GM21447 (cell line): ENCODE results near the gene NMD3.

Experiments used
- ATAC-seq: cut with Tn5 transposase; IDR thresholded peaks from one replicate; pipeline ENCODE4 v1.9.1; 2021; ENCODE audit not compliant: unreplicated experiment

NMD3 gene

DNA sequence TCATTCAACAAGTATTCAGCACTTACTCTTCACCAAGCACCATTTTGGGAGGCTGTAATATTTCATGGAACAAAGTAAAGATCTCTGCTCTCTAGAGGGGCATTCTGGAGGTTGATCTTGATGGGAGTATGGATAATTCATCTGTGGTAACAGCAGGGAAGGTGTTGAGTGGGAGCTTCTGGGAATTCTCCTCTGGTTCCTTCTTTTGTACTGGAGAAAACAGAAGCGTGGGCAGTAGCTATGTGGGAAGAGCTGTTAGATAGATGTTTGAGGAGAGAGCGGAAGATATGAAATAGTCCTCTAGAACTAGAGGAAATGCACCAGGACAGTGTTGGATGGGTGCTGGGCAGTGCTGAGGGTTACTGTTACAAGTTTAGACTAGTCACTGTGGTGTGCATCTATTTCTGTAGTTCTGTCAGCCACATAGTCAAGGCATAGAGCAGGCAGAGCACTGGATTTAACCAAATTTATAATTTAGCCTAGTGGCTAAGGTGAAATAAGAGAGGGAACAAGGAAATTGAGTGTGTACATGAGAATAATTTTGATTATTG lies 9.6 kb downstream of the NMD3 start:
- no peak for ATAC-seq

DNA sequence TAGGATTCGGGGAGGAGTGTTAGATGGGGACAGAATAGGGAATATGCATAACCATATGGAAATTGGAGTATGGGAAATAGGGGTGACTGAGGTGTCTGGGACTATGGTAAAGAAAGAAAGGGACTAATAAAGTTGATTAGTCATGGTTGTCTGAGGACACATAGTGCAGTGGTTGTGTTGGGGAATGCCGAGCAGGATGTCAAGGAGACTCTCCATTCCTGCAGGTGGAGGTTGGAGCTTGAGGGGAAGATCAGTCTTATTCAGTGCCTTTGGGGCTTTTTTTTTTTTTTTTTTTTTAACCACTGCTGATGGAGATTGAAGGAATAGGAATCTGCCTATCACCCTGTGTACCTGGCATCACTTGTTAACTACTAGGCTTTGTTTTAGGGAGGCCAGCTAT lies 10.8 kb downstream of the NMD3 start:
- no peak for ATAC-seq

DNA sequence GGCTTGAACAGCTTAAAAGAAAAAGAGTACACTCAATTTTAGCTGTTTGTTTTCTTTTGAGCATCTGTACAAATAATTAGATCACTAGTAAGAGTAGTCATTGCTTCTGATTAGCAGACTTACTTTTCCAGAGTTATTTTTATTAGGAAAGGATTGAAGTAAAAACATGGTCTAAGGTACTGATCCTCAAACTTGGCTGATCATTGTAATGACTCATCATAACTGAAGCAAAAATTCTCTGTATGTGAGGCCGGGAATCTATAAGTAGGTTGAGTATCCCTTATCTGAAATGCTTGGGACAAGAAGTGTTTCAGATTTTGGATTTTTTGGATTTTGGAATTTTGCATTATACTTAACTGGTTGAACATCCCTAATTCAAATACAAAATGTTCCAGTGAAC lies 12.4 kb downstream of the NMD3 start:
- ATAC-seq: no peak

DNA sequence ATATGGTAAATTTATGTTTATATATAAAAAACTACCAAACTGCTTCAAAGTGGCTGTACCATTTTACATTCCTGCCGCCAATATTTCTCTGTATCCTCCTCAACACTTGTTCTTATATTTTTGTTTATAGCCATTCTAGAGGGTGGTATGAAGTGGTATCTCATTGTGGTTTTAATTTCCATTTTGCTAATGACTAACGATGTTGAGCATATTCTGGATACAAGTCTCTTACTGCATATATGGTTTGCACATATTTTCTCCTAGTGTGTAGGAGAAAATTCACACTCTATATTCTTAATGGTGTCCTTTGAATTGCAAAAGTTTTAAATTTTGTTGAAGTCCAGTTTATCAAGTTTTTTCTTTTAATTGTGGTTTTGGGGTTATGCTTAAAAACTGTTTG lies 15.1 kb downstream of the NMD3 start:
- no peak for ATAC-seq

DNA sequence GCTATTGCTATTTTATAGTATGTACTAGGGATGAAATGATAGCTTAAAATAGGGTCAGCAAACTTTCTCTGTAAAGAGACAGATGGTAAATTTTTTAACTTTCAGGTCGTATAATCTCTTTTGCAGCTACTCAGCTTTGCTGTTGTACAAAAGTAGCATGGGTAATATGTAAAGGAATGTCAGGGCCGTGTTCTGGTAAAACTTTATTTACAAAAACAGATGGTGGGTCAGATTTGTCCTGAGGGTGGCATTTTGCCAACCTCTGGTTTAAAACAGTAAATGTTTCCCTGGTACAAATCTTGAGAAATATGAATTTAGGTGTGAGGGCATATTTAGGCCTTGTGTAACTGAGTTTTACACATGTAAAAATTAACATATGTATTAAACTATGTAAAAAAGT lies 18.6 kb downstream of the NMD3 start:
- no peak for ATAC-seq

- no peak for ATAC-seq
Observed at GRCh38 chr3:161244538-161244937, 23.4 kb downstream of the NMD3 start.

DNA sequence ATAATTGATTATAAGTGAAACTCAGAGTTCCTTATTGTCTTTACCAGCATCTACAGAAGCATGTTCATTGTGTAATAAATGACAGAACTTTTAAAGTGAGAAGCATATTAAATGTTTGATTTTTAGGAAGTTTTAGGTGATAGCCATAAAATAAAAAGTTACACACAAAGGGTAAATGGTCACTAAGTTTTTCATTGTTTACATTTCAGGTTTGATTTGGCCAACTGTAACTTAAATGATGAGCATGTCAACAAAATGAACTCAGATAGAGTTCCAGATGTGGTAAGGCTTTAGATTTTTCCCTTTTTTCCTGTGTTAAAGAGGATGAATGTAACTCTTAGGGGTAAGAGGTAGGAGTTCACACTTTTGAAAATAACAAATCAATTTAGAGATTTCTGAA lies 25.9 kb downstream of the NMD3 start:
- no peak for ATAC-seq

DNA sequence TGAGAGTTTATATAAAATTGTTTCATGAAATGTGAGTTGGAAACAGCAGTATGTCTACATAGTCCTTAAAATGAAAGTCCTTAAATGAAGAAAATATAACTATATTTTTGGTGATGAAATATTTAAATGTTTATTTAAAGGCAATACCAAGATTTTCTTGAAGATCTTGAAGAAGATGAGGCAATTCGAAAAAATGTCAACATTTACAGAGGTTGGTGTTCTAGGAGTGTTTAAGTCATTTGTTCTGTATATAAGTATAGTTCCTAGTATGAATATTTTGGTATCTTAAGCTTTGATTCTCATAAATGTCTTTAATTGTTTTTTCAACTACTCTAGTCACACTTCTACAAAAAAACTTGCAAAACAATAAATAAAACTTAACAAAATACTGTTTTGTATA lies 29.0 kb downstream of the NMD3 start:
- ATAC-seq: no peak

GRCh38 chr3:161251716-161252115 lies 30.6 kb downstream of the NMD3 start:
- no peak for ATAC-seq

GRCh38 chr3:161252143-161252542 lies 31.0 kb downstream of the NMD3 start:
- no peak for ATAC-seq

DNA sequence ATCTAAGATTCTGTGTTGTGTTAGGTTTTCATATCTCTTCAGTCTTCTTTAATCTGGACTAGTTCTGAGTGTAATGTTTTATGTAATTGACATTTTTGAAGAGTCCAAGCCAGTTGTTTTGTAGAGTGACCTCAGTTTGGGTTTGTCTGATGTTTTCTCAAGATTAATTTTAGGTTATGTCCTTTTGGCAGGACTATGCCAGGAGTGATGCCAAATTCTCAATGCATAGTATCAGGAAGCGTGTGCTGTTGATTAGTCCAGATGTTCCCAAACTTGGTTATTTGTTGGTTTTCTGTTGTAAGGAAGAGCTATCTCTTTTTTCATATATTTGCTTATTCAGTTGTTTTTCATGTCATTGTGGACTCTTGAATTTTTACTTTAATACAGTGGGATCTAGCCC lies 32.6 kb downstream of the NMD3 start:
- ATAC-seq: no peak

GRCh38 chr3:161254861-161255260 lies 33.8 kb downstream of the NMD3 start:
- ATAC-seq: no peak

- ATAC-seq: no peak
Observed at GRCh38 chr3:161263057-161263456, 41.9 kb downstream of the NMD3 start.

DNA sequence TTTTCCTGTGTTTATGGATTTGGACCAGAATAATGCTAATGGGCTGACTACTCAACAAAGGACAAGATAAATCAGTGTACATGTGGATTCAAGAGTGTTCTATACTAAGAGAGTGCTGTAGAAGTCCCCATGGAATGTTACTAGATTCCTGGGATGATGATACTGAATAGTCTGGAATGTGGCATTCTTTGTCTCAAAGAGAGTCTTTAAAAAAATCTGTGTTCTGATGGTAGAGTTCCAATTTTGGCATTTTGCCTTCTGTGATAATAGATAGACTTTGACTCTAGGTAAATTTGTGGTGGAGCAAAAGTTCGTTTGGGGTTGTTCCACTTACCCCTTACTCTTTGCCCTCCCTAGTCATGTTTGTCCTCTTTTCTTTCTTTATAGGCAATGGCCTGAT lies 43.7 kb downstream of the NMD3 start:
- ATAC-seq: no peak

GRCh38 chr3:161265916-161266571 lies 44.9 kb downstream of the NMD3 start:
- ATAC-seq: no peak

GRCh38 chr3:161266731-161267150 lies 45.6 kb downstream of the NMD3 start:
- ATAC-seq: no peak

GRCh38 chr3:161267646-161268045 lies 46.5 kb downstream of the NMD3 start:
- ATAC-seq: no peak

GRCh38 chr3:161268601-161269000 lies 47.5 kb downstream of the NMD3 start:
- no peak for ATAC-seq

DNA sequence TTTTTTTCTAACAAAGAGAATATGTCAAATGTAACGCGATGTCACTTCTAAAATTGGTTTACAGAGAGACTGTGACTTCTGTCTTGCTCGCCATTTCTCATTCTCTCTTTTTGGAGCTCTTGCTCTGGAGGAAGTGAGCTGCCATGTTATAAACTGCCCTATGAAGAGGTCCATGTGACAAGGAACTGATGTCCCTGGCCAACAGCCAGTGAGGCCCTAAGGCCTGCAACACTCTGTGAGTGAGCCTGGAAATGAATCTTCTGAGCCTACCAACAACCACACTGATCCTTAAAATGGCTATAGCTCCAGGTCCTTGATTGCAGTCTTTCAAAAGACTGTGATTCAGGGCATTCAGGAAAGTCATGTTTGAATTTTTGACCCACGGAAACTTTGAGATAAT lies 49.9 kb downstream of the NMD3 start:
- no peak for ATAC-seq

DNA sequence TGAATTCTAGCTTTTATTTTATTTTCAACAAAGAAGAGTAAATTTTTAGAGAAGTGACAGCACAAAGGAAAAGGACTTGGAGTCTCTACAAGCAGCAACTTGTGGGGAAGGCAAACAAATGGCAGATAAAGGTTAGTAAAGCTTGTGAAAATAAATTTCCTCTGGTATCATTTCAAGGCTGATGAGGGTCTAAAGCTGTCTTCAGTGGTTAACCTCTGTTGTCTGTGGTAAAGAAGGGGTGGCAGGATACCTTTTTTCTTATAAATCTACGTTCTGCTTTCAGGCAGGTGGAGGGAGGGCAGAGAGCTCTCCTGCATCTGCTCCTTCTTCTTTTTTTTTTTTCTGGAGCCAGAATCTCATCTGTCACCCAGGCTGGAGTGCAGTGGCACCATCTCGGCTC lies 50.5 kb downstream of the NMD3 start:
- no peak for ATAC-seq

GRCh38 chr3:161272524-161272923 lies 51.4 kb downstream of the NMD3 start:
- no peak for ATAC-seq

- no peak for ATAC-seq
Observed at GRCh38 chr3:161273589-161274218, 52.6 kb downstream of the NMD3 start.
